Esophagus squamous epithelium (tissue), 4 donors: ENCODE data around the gene FURIN.
"Not testable (repeated sequence)": the region's sequence is repeated elsewhere in the genome, so short reads cannot be mapped to it uniquely, and the experiment has no call there.

Source experiments
- CTCF ChIP-seq, 6 experiments: fragments of 450-650 bp in 4 of 6; fragments of 200-600 bp in 2 of 6; sonication (generic) in 2 of 6; IDR thresholded peaks; one replicate each; pipeline ENCODE4 v1.5.1; 2016 to 2019; ENCODE audit warnings: antibody characterized with exemption in 6 of 6, mild to moderate bottlenecking in 4 of 6, moderate library complexity in 4 of 6
- POLR2A ChIP-seq, 4 donors: fragments of 450-650 bp; IDR thresholded peaks; one replicate each; pipeline ENCODE4 v1.6.1; 2017; ENCODE audit warnings: antibody characterized with exemption in 4 of 4, mild to moderate bottlenecking in 4 of 4, moderate library complexity in 3 of 4

GRCh38 chr15:90926766-90927165, 58.4 kb downstream of the FURIN start:
- not testable (repeated sequence) for TF ChIP-seq CTCF, POLR2A (IDR thresholded peaks at IDR 0.05)
